B cell (primary cell): ENCODE measurements around the gene CD79B. TPM values are rescaled to one million over a fixed set of nuclear protein-coding genes. Genes with fewer than 3 reads are reported as not detected.

ENCODE experiments used
- ATAC-seq: fragments of 200-7000 bp; cut with Tn5 transposase; one replicate; pipeline ENCODE4 v1.10.0; 2021; ENCODE audit warnings: low read depth, mild to moderate bottlenecking, moderate number of reproducible peaks, moderate library complexity
- CTCF ChIA-PET: fragments of 350-600 bp; sonication (Branson Sonifier 250); formaldehyde crosslinking; loops from one replicate; lab custom pipeline; 2021; ENCODE audit warnings: antibody characterized with exemption, inconsistent platforms; lab: Charles Lee
- POLR2A ChIA-PET: fragments of 350-600 bp; sonication (Branson Sonifier 250); formaldehyde crosslinking; loops from one replicate; lab custom pipeline; 2021; ENCODE audit warnings: antibody characterized with exemption; lab: Charles Lee
- DNase-seq: peaks from one replicate; pipeline ENCODE4 v3.0.0; 2013
- H2AFZ ChIP-seq: 2 replicates; pipeline ENCODE4 v1.6.1; 2012; ENCODE audit warnings: mild to moderate bottlenecking, low read depth, low read length; ENCODE audit not compliant: insufficient read depth, poor library complexity, severe bottlenecking
- H3K27ac ChIP-seq, 2 donors: 1 replicate in 1 of 2; 2 replicates in 1 of 2; pipeline ENCODE4 v1.5.1; 2012 to 2013; ENCODE audit warnings: low read length in 2 of 2, mild to moderate bottlenecking in 2 of 2, moderate library complexity in 1 of 2
- H3K27me3 ChIP-seq, 4 experiments: fragments of 200-600 bp in 1 of 4; sonication (generic) in 1 of 4; replicated peaks in 1 of 4; 1 replicate in 2 of 4; 2 replicates in 2 of 4; pipeline versions ENCODE4 v1.6.1 to v1.7.0; 2013 to 2016; ENCODE audit warnings: low read length in 3 of 4, mild to moderate bottlenecking in 2 of 4, mixed read lengths in 1 of 4, moderate library complexity in 1 of 4; ENCODE audit not compliant: insufficient read depth in 4 of 4, control insufficient read depth in 3 of 4; ENCODE audit errors: control extremely low read depth in 1 of 4
- H3K36me3 ChIP-seq, 2 experiments: replicated peaks in 1 of 2; 1 replicate in 1 of 2; 2 replicates in 1 of 2; pipeline versions ENCODE4 v1.6.1 to v1.7.1; 2013; ENCODE audit warnings: low read length in 1 of 2; ENCODE audit not compliant: insufficient read depth in 2 of 2, control insufficient read depth in 1 of 2; ENCODE audit errors: control extremely low read depth in 1 of 2, extremely low read depth in 1 of 2
- H3K4me1 ChIP-seq, 2 donors: fragments of 200-600 bp in 1 of 2; sonication (generic) in 1 of 2; 1 replicate in 1 of 2; 2 replicates in 1 of 2; pipeline versions ENCODE4 v1.5.1 to v1.6.1; 2013 to 2017; ENCODE audit warnings: low read length in 2 of 2; ENCODE audit not compliant: control insufficient read depth in 2 of 2, insufficient read depth in 2 of 2
- H3K4me2 ChIP-seq: replicated peaks from 2 replicates; pipeline ENCODE3; 2012; ENCODE audit warnings: mild to moderate bottlenecking, low read depth, low read length; ENCODE audit not compliant: poor library complexity, severe bottlenecking
- H3K4me3 ChIP-seq, 5 experiments: fragments of 200-600 bp in 1 of 5; sonication (generic) in 1 of 5; 1 replicate in 3 of 5; 2 replicates in 2 of 5; pipeline versions ENCODE4 v1.5.1 to v1.7.0; 2011 to 2016; ENCODE audit warnings: low read length in 4 of 5, mild to moderate bottlenecking in 4 of 5, low read depth in 2 of 5, control low read depth in 1 of 5, moderate library complexity in 1 of 5; ENCODE audit not compliant: insufficient read depth in 1 of 5; ENCODE audit errors: control extremely low read depth in 1 of 5, extremely low read depth in 1 of 5
- H3K79me2 ChIP-seq: fragments of 200-600 bp; sonication (generic); one replicate; pipeline ENCODE4 v1.6.0; 2016; ENCODE audit warnings: low read length; ENCODE audit not compliant: control insufficient read depth, insufficient read depth
- H3K9ac ChIP-seq: fragments of 200-600 bp; sonication (generic); 2 replicates; pipeline ENCODE4 v1.6.1; 2017; ENCODE audit warnings: mild to moderate bottlenecking, low read length, moderate library complexity
- H3K9me3 ChIP-seq, 3 donors: one replicate each; pipeline versions ENCODE4 v1.6.1 to v1.7.1; 2013; ENCODE audit warnings: low read length in 2 of 3; ENCODE audit not compliant: control insufficient read depth in 2 of 3, insufficient read depth in 1 of 3; ENCODE audit errors: control extremely low read depth in 1 of 3
- H4K20me1 ChIP-seq: 2 replicates; pipeline ENCODE4 v1.6.0; 2012; ENCODE audit warnings: mild to moderate bottlenecking, low read length; ENCODE audit not compliant: insufficient read depth, control insufficient read depth, poor library complexity, severe bottlenecking
- H3K27ac Mint-ChIP-seq: one replicate; pipeline ENCODE4 v1.8.0; 2021; ENCODE audit warnings: mixed read lengths
- H3K27me3 Mint-ChIP-seq: one replicate; pipeline ENCODE4 v1.8.0; 2021; ENCODE audit warnings: mixed read lengths
- H3K4me1 Mint-ChIP-seq: one replicate; pipeline ENCODE4 v1.8.0; 2021; ENCODE audit warnings: mixed read lengths
- H3K4me3 Mint-ChIP-seq: one replicate; pipeline ENCODE4 v1.8.0; 2021; ENCODE audit warnings: mixed read lengths
- H3K9me3 Mint-ChIP-seq: one replicate; pipeline ENCODE4 v1.8.0; 2022; ENCODE audit warnings: mixed read lengths; ENCODE audit not compliant: insufficient read depth
- CTCF ChIP-seq: fragments of 200-600 bp; IDR thresholded peaks from one replicate; pipeline ENCODE4 v1.8.0; 2022; ENCODE audit warnings: antibody characterized with exemption, mild to moderate bottlenecking
- EZH2 ChIP-seq: IDR thresholded peaks from 2 replicates; pipeline ENCODE4 v1.6.1; 2012; ENCODE audit warnings: borderline replicate concordance, low read depth, mild to moderate bottlenecking, moderate library complexity, low read length; ENCODE audit not compliant: insufficient read depth, poor library complexity, severe bottlenecking
- WGBS: methylation state at CpG from one replicate; pipeline ENCODE4 v1.1.5; 2013; ENCODE audit warnings: missing lambda C conversion rate; ENCODE audit not compliant: insufficient coverage; 5-methylcytosine and 5-hydroxymethylcytosine counted together
- intact Hi-C: fragments of 100-400 bp; cut with micrococcal nuclease; formaldehyde crosslinking; loops from one replicate; pipeline ENCODE4 v1.10.0; 2022
- polyA plus RNA-seq: library from polyadenylated mRNA; depleted of rRNA; stranded (reverse); fragments of >200 nt; gene quantifications from 2 replicates; pipeline ENCODE4 v1.2.3, GENCODE V29; 2012
- total RNA-seq, 2 donors: library from RNA; stranded (reverse); fragments of 120-200 nt in 1 of 2; gene quantifications; 1 replicate in 1 of 2; 2 replicates in 1 of 2; pipeline versions ENCODE4 v1.2.3 to v1.2.4, GENCODE V29; 2013 to 2022

The CD79B gene
- total and polyA plus RNA-seq, 2 donors (not counting 1 experiment from before 2014, with no cell fraction given): 891 to 1,100 TPM

GRCh38 chr17:63946440-63947363, 14.6 kb upstream of the CD79B start:
- Histone ChIP-seq H3K27ac (peak overlapping the region; percentile 72 to 84), H3K9ac (peak overlapping the region; percentile 63), H3K4me2 (peak overlapping the region; percentile 93), H3K4me1 (peaks cover 35 to 70% of the 10 kb centered on the region in 2 donors), H4K20me1 (no peaks in the 10 kb centered on the region), H2AFZ (peak overlapping the region; percentile 38), H3K9me3 (peaks cover 0 to under 1% (median 0%) of the 10 kb centered on the region in 3 donors), H3K27me3 (no peaks in the 10 kb centered on the region), H3K4me3 (peak overlapping the region; percentile 20 to 59 (median 41)), H3K79me2 (peaks cover 26% of the 10 kb centered on the region), H3K36me3 (no peaks in the 10 kb centered on the region)
- Mint-ChIP-seq H3K9me3 (no peaks in the 10 kb centered on the region), H3K27ac (peak overlapping the region; percentile 99), H3K4me3 (peak overlapping the region; percentile 89), H3K27me3 (no peaks in the 10 kb centered on the region), H3K4me1 (peaks cover 46% of the 10 kb centered on the region)
- intact Hi-C loops: loop anchor here (1.0 kb wide), 4 partner anchors 14 to 74 kb away; partner anchors contain the start of genes CD79B and ICAM2
- CTCF ChIA-PET: interaction anchor here (0.6 to 3.4 kb wide), 25 partner anchors 10 to 521 kb away, joined by 3 to 834 read pairs (median 8); partner anchors contain the start of genes CD79B, CSHL1, ERN1 and GH1
- POLR2A ChIA-PET: interaction anchor here (0.7 to 3.0 kb wide), 17 partner anchors 9 to 260 kb away, joined by 3 to 360 read pairs (median 6); partner anchors contain the start of genes CD79B, CSHL1, GH1 and ICAM2
- TF ChIP-seq EZH2 (no peak), CTCF (peak; percentile 92)
- DNase-seq (peak; percentile 87), ATAC-seq (peak; percentile 70)
- 36% methylated on average over 8 of the region's 20 CpGs for WGBS
